Ishikawa (cell line): Measurements from ENCODE around the gene CDX1.

Experiments
- CEBPB ChIP-seq: IDR thresholded peaks from 2 replicates; pipeline ENCODE4 v1.6.1; 2012
- EP300 ChIP-seq: IDR thresholded peaks from 2 replicates; pipeline ENCODE4 v1.6.1; 2012; ENCODE audit warnings: borderline replicate concordance
- FOXM1 ChIP-seq: IDR thresholded peaks from 2 replicates; pipeline ENCODE4 v1.6.1; 2012; ENCODE audit warnings: low read depth, borderline replicate concordance
- MAX ChIP-seq: IDR thresholded peaks from 2 replicates; pipeline ENCODE4 v1.6.1; 2012
- TAF1 ChIP-seq: IDR thresholded peaks from 2 replicates; pipeline ENCODE4 v1.6.1; 2012; ENCODE audit warnings: low read depth, mild to moderate bottlenecking
- TEAD4 ChIP-seq: IDR thresholded peaks from 2 replicates; pipeline ENCODE4 v1.6.1; 2012
- YY1 ChIP-seq: IDR thresholded peaks from 2 replicates; pipeline ENCODE4 v1.6.1; 2012; ENCODE audit warnings: low read depth

GRCh38 chr5:150129454-150129812 is 37.1 kb upstream of the CDX1 start:
- TF ChIP-seq EP300 (no peak), CEBPB (no peak), YY1 (no peak), TEAD4 (no peak), MAX (no peak), TAF1 (no peak), FOXM1 (no peak)
